Lower leg skin (tissue), 3 donors: ENCODE data around the gene DSP.

Source experiments
- POLR2A ChIP-seq, 2 donors: fragments of 450-650 bp; IDR thresholded peaks; one replicate each; pipeline ENCODE4 v1.6.1; 2016 to 2017; ENCODE audit warnings: antibody characterized with exemption in 2 of 2, mild to moderate bottlenecking in 1 of 2, moderate library complexity in 1 of 2
- TF ChIP-seq, protein P1 (sequence below), 3 donors: fragments of 450-650 bp; IDR thresholded peaks; one replicate each; pipeline ENCODE4 v1.5.1; 2016; ENCODE audit warnings: antibody characterized with exemption in 3 of 3, mild to moderate bottlenecking in 3 of 3, moderate library complexity in 2 of 3

DNA sequence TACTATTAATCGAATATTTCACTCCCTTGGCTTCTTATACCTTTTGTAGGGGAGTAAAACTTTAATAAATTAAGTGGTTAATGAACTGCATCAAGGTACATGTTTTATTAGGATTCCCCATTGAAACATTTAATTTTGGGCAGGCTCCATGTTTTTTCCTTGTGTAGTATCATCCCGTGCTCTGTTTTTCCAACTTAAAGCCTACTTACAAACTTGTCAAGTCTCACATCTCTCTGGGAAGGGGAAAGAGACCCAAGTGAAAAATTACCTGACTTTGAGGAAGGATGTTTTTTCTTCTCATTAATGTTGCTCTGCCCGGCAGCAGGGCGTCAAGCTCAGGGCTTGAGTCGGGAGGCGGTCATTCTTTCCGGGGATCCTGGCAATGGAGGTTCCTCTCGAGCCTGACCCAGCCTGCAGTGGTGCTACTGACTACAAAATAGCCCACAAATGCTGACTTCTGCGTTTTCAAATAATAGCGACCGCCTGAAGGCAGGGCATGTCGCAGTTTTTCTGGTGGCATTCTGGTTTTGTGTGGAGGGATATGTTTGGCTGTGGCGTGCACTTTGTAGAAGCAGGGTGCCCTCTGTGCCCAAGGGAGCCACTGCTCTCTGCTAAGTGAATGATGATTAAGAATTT, 2.4 kb downstream of the DSP start:
- TF ChIP-seq, protein P1, sequence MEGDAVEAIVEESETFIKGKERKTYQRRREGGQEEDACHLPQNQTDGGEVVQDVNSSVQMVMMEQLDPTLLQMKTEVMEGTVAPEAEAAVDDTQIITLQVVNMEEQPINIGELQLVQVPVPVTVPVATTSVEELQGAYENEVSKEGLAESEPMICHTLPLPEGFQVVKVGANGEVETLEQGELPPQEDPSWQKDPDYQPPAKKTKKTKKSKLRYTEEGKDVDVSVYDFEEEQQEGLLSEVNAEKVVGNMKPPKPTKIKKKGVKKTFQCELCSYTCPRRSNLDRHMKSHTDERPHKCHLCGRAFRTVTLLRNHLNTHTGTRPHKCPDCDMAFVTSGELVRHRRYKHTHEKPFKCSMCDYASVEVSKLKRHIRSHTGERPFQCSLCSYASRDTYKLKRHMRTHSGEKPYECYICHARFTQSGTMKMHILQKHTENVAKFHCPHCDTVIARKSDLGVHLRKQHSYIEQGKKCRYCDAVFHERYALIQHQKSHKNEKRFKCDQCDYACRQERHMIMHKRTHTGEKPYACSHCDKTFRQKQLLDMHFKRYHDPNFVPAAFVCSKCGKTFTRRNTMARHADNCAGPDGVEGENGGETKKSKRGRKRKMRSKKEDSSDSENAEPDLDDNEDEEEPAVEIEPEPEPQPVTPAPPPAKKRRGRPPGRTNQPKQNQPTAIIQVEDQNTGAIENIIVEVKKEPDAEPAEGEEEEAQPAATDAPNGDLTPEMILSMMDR (IDR thresholded peaks at IDR 0.05), result no peak
- TF ChIP-seq POLR2A (IDR thresholded peaks at IDR 0.05), result no peak
